ENCODE results near the gene PARP6. TPM values are rescaled to one million over a fixed set of nuclear protein-coding genes. Genes with fewer than 3 reads are reported as not detected.

PARP6 gene
- total and polyA plus RNA-seq, 2 of the 8 experiments (the other 6 are each of a cell fraction or from before 2014, with no cell fraction given) = 39.8 to 45.3 TPM

- TF ChIP-seq RAD21 (IDR thresholded peaks at IDR 0.05 in 1 of 2, conservative IDR thresholded peaks at IDR 0.05 in 1 of 2; ENCODE audit: low read depth in 2 of 2, low read length in 2 of 2) (no peak), CBX5 (IDR thresholded peaks at IDR 0.05; ENCODE audit: low read depth, low read length) (no peak), SP1 (IDR thresholded peaks at IDR 0.05; ENCODE audit: low read depth, low read length) (no peak), CTBP2 (IDR thresholded peaks at IDR 0.05; ENCODE audit: borderline replicate concordance, insufficient read depth, insufficient read length, low read length) (no peak)
These were observed 34.7 kb upstream of the PARP6 start (continued) for GRCh38 chr15:72307026-72307425.

Data from H1 (cell line).